Liver (tissue), 9 donors: ENCODE measurements around the gene EYA4. TPM values are rescaled to one million over a fixed set of nuclear protein-coding genes. Genes with fewer than 3 reads are reported as not detected.

Experiments
- DNase-seq: peaks from one replicate; pipeline ENCODE4 v3.0.0-alpha.2; 2017; ENCODE audit warnings: low spot score
- H3K27ac ChIP-seq, 2 donors: one replicate each; pipeline ENCODE4 v1.7.0; 2013; ENCODE audit warnings: inconsistent platforms in 2 of 2, low read length in 2 of 2, control low read depth in 1 of 2, low read depth in 1 of 2, mild to moderate bottlenecking in 1 of 2
- H3K27me3 ChIP-seq, 4 donors: one replicate each; pipeline versions ENCODE4 v1.6.1 to v1.7.0; 2013; ENCODE audit warnings: low read length in 3 of 4, inconsistent platforms in 1 of 4, mild to moderate bottlenecking in 1 of 4, moderate library complexity in 1 of 4; ENCODE audit not compliant: control insufficient read depth in 4 of 4, insufficient read depth in 4 of 4
- H3K36me3 ChIP-seq, 4 donors: one replicate each; pipeline versions ENCODE4 v1.6.1 to v1.7.0; 2013; ENCODE audit warnings: low read length in 3 of 4, mild to moderate bottlenecking in 3 of 4, low read depth in 1 of 4, moderate library complexity in 1 of 4; ENCODE audit not compliant: control insufficient read depth in 4 of 4, insufficient read depth in 3 of 4
- H3K4me1 ChIP-seq, 4 donors: one replicate each; pipeline versions ENCODE4 v1.6.1 to v1.7.0; 2013; ENCODE audit warnings: low read length in 3 of 4, mild to moderate bottlenecking in 3 of 4, moderate library complexity in 1 of 4; ENCODE audit not compliant: control insufficient read depth in 4 of 4, insufficient read depth in 4 of 4
- H3K4me3 ChIP-seq, 3 donors: one replicate each; pipeline versions ENCODE4 v1.6.1 to v1.7.0; 2013; ENCODE audit warnings: low read length in 3 of 3, control low read depth in 1 of 3, low read depth in 1 of 3, mild to moderate bottlenecking in 1 of 3
- H3K9ac ChIP-seq, 2 donors: one replicate each; pipeline ENCODE4 v1.7.0; 2013; ENCODE audit warnings: low read length in 2 of 2, mild to moderate bottlenecking in 2 of 2, moderate library complexity in 2 of 2, control low read depth in 1 of 2, low read depth in 1 of 2
- H3K9me3 ChIP-seq, 4 donors: one replicate each; pipeline versions ENCODE4 v1.6.1 to v1.7.0; 2013; ENCODE audit warnings: low read length in 3 of 4; ENCODE audit not compliant: control insufficient read depth in 4 of 4
- CTCF ChIP-seq: fragments of 150-350 bp; IDR thresholded peaks from 2 replicates; pipeline ENCODE4 v1.5.1; 2017; ENCODE audit warnings: improper control_type of control experiment, low read depth, low read length; ENCODE audit not compliant: missing input control
- EGR1 ChIP-seq, 2 donors: IDR thresholded peaks; 2 replicates each; pipeline ENCODE4 v1.6.1; 2016 to 2018; ENCODE audit warnings: antibody characterized with exemption in 2 of 2, low read depth in 2 of 2
- GABPA ChIP-seq, 2 donors: IDR thresholded peaks in 1 of 2; conservative IDR thresholded peaks in 1 of 2; 2 replicates each; pipeline ENCODE4 v1.6.1; 2016; ENCODE audit warnings: antibody characterized with exemption in 2 of 2, mild to moderate bottlenecking in 1 of 2, moderate library complexity in 1 of 2
- HNF4A ChIP-seq, 2 donors: conservative IDR thresholded peaks; 2 replicates each; pipeline ENCODE4 v1.6.1; 2016; ENCODE audit warnings: antibody characterized with exemption in 2 of 2, mild to moderate bottlenecking in 2 of 2
- JUND ChIP-seq, 2 donors: IDR thresholded peaks; 2 replicates each; pipeline ENCODE4 v1.6.1; 2016; ENCODE audit warnings: antibody characterized with exemption in 2 of 2
- MAX ChIP-seq: IDR thresholded peaks from 2 replicates; pipeline ENCODE4 v1.6.1; 2016; ENCODE audit warnings: antibody characterized with exemption
- NR2F2 ChIP-seq: IDR thresholded peaks from 2 replicates; pipeline ENCODE4 v1.6.1; 2016; ENCODE audit warnings: antibody characterized with exemption
- RAD21 ChIP-seq, 2 donors: IDR thresholded peaks; 2 replicates each; pipeline ENCODE4 v1.6.1; 2016; ENCODE audit warnings: antibody characterized with exemption in 2 of 2, mild to moderate bottlenecking in 2 of 2
- REST ChIP-seq: IDR thresholded peaks from 2 replicates; pipeline ENCODE4 v1.6.1; 2016; ENCODE audit warnings: antibody characterized with exemption, mild to moderate bottlenecking
- RXRA ChIP-seq, 2 donors: IDR thresholded peaks; 2 replicates each; pipeline ENCODE4 v1.6.1; 2017 to 2018; ENCODE audit warnings: antibody characterized with exemption in 2 of 2, mild to moderate bottlenecking in 1 of 2
- TAF1 ChIP-seq: conservative IDR thresholded peaks from 2 replicates; pipeline ENCODE4 v1.6.1; 2016; ENCODE audit warnings: antibody characterized with exemption, mild to moderate bottlenecking
- YY1 ChIP-seq: IDR thresholded peaks from 2 replicates; pipeline ENCODE4 v1.6.1; 2016; ENCODE audit warnings: antibody characterized with exemption, mild to moderate bottlenecking
- ZBTB33 ChIP-seq: IDR thresholded peaks from 2 replicates; pipeline ENCODE4 v1.6.1; 2016; ENCODE audit warnings: antibody characterized with exemption
- WGBS: extraction: QIAGEN DNeasy Blood & Tissue Kit; methylation state at CpG from one replicate; pipeline ENCODE4 v1.1.7; 2013; 5-methylcytosine and 5-hydroxymethylcytosine counted together
- polyA plus RNA-seq, 2 donors: library from polyadenylated mRNA; stranded (reverse) in 1 of 2; unstranded in 1 of 2; fragments of 200-250 nt in 1 of 2; fragments of >200 nt in 1 of 2; fragmentation: Nextera tagmentation in 1 of 2; extraction: Ambion mirVana in 1 of 2; gene quantifications; one replicate each; pipeline versions ENCODE4 v1.2.1 to v1.2.3, GENCODE V29; 2013 to 2015
- total RNA-seq, 2 donors: library from RNA; depleted of rRNA; stranded (reverse); fragments of >200 nt; gene quantifications; one replicate each; pipeline ENCODE4 v1.2.3, GENCODE V29; 2014
- donor health status: healthy.
- donor health status: healthy.
- donor health status: healthy.
- donor health status: healthy.
- donor health status: healthy.

Gene EYA4
- total and polyA plus RNA-seq, 4 donors = 0.05 to 0.50 TPM; not detected in 2

GRCh38 chr6:133312006-133312405 is 70.8 kb downstream of the EYA4 start:
- H3K36me3 ChIP-seq = no peaks in the 10 kb centered on the region
- TF ChIP-seq MAX = no peak
- no peak for TF ChIP-seq JUND (IDR thresholded peaks at IDR 0.05)
- TF ChIP-seq RAD21 (IDR thresholded peaks at IDR 0.05) = no peak
- no peak for TF ChIP-seq HNF4A (conservative IDR thresholded peaks at IDR 0.05)
- no peak for TF ChIP-seq CTCF
- no peak for TF ChIP-seq NR2F2
- no peak for TF ChIP-seq EGR1 (IDR thresholded peaks at IDR 0.05; ENCODE audit: low read depth in 2 of 2)
- TF ChIP-seq REST = no peak
- H3K27me3 ChIP-seq = no peaks in the 10 kb centered on the region
- DNase-seq = no peak
- no peak overlapping the region for H3K27ac ChIP-seq
- no peaks in the 10 kb centered on the region for H3K4me1 ChIP-seq
- H3K9me3 ChIP-seq = no peaks in the 10 kb centered on the region
- 79% methylated on average over 3 of the region's 3 CpGs for WGBS
- no peak overlapping the region for H3K4me3 ChIP-seq
- H3K9ac ChIP-seq = no peak overlapping the region

DNA sequence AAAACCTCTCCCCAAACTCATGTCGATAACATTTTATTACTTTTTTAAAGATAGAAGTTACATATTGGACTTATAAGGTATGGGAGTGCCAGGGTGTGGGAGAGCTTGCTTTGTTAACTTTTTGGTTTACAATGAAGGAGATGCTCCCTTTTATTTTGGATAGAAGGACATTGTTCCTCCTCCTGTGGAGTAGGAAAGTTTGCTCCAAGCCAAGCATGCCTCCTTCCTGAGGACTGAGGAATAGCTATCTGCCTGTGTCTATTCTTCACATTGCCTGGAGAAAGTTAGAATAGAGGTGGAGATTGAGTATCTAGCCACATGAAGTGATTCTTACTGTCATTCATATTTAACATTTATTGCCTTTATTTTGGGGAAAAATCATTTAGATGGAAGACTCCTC is 71.9 kb downstream of the EYA4 start:
- Histone ChIP-seq H3K27ac (no peak overlapping the region), H3K4me1 (no peaks in the 10 kb centered on the region), H3K9me3 (no peaks in the 10 kb centered on the region), H3K27me3 (no peaks in the 10 kb centered on the region), H3K4me3 (no peak overlapping the region), H3K9ac (no peak overlapping the region), H3K36me3 (no peaks in the 10 kb centered on the region)
- WGBS = 78% methylated on average over 1 of the region's 1 CpG
- no peak for TF ChIP-seq TAF1
- no peak for DNase-seq

DNA sequence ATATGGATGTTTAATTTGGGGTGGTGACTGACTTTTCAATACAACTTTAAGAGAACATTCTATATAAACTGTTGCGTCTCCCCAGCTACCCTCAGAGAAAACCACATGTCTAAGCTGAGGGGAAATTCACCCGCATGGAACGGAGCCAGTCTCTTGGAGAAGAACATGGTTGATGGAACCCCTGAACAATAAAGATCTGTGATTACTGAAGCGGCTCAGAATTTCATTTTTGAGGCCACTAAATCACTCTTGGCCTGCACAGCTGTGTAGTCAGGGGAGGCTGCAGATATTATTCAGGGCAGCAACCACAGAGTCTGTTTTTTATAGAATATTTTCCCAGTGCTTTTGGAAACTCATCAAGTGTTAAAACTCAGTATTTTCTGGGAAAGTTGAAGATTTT is 73.8 kb downstream of the EYA4 start:
- Histone ChIP-seq H3K9me3 (no peaks in the 10 kb centered on the region), H3K9ac (no peak overlapping the region), H3K4me1 (no peaks in the 10 kb centered on the region), H3K27ac (no peak overlapping the region), H3K4me3 (no peak overlapping the region), H3K36me3 (no peaks in the 10 kb centered on the region), H3K27me3 (no peaks in the 10 kb centered on the region)
- DNase-seq = no peak
- no peak for TF ChIP-seq YY1
- TF ChIP-seq TAF1 = no peak
- no peak for TF ChIP-seq RXRA (IDR thresholded peaks at IDR 0.05)
- no peak for TF ChIP-seq GABPA (IDR thresholded peaks at IDR 0.05 in 1 of 2, conservative IDR thresholded peaks at IDR 0.05 in 1 of 2)
- TF ChIP-seq ZBTB33 = no peak
- WGBS = 93% methylated on average over 4 of the region's 4 CpGs
